Measurements from ENCODE around the gene GRP. TPM values are rescaled to one million over a fixed set of nuclear protein-coding genes. Genes with fewer than 3 reads are reported as not detected.
A peak's percentile ranks its signal among the peaks of the same experiment; 100 is the strongest.

GRP gene
- total RNA-seq, 1 experiment from 2014 or later = not detected

- Mint-ChIP-seq H3K4me1 (peaks cover 21 to 26% of the 10 kb centered on the region in 2 experiments), H3K36me3 (ENCODE audit: insufficient read depth in 1 of 3, low read depth in 3 of 3) (no peaks in the 10 kb centered on the region; a peak in 1 of 7 replicates), H3K4me3 (peak overlapping the region; percentile 30 to 77; a peak in 3 of 5 replicates), H3K27me3 (ENCODE audit: low read depth) (peaks cover 99% of the 10 kb centered on the region), H3K9me3 (peaks cover 0 to 7% of the 10 kb centered on the region in 2 experiments; a peak in 3 of 5 replicates), H3K27ac (no peak overlapping the region)
- H3K9me3 ChIP-seq (ENCODE audit: control insufficient read depth, low read depth, low read length) = no peaks in the 10 kb centered on the region
- H3K79me1 ChIP-seq (ENCODE audit: insufficient read depth, low read depth, low read length, poor library complexity, severe bottlenecking) = no peaks in the 10 kb centered on the region
- H3K9ac ChIP-seq (ENCODE audit: extremely low read depth, insufficient read length, low read length) = no peak overlapping the region
- no peak for TF ChIP-seq CTCF (conservative IDR thresholded peaks at IDR 0.05)
- H4K5ac ChIP-seq (ENCODE audit: insufficient read length, low read depth, low read length) = no peak overlapping the region
- no peak overlapping the region for H2AFZ ChIP-seq (ENCODE audit: low read length)
- no peak overlapping the region for H4K91ac ChIP-seq (ENCODE audit: insufficient read length, low read depth, low read length)
- no peak overlapping the region for H3K56ac ChIP-seq (ENCODE audit: insufficient read length, low read depth, low read length)
- H3K4me2 ChIP-seq (ENCODE audit: insufficient read depth, insufficient read length, low read length) = peak overlapping the region; percentile 66
- H2BK120ac ChIP-seq (ENCODE audit: low read depth, low read length, poor library complexity, severe bottlenecking) = no peak overlapping the region
- peaks cover 4% of the 10 kb centered on the region; the same call in 1 of the 2 replicates for H3K4me1 ChIP-seq (ENCODE audit: insufficient read depth, low read length)
- H3K79me2 ChIP-seq (ENCODE audit: insufficient read depth, low read length) = no peaks in the 10 kb centered on the region
- peak; percentile 59 for DNase-seq
- no peak overlapping the region for H3K4ac ChIP-seq (ENCODE audit: low read depth, low read length)
- no peak overlapping the region for H2BK20ac ChIP-seq (ENCODE audit: low read depth, low read length, poor library complexity, severe bottlenecking)
- WGBS (ENCODE audit: extremely low coverage, insufficient read length, low lambda C conversion rate) = no CpG with 5 or more reads among the region's 17 CpGs
- no peak overlapping the region for H2BK12ac ChIP-seq (ENCODE audit: insufficient read length, low read depth, low read length)
- H2AK5ac ChIP-seq (ENCODE audit: insufficient read length, low read length) = no peak overlapping the region
- H4K8ac ChIP-seq (replicated peaks; ENCODE audit: insufficient read length, low read depth, low read length) = no peak overlapping the region
- H4K20me1 ChIP-seq (ENCODE audit: control insufficient read depth, insufficient read depth, insufficient read length) = no peaks in the 10 kb centered on the region
- peaks cover 61% of the 10 kb centered on the region for H3K27me3 ChIP-seq (ENCODE audit: insufficient read depth, low read length)
- H3K23ac ChIP-seq (ENCODE audit: insufficient read length, low read depth, low read length) = no peak overlapping the region
- no peak overlapping the region for H3K18ac ChIP-seq (ENCODE audit: insufficient read length, low read depth, low read length)
- H3K14ac ChIP-seq (ENCODE audit: insufficient read depth, low read length) = no peak overlapping the region
- no peak overlapping the region for H2BK15ac ChIP-seq (ENCODE audit: low read depth, low read length)
- H3K27ac ChIP-seq (ENCODE audit: insufficient read length, low read depth, low read length) = no peak overlapping the region
- H3K23me2 ChIP-seq (ENCODE audit: insufficient read length, low read depth, low read length, poor library complexity, severe bottlenecking) = peaks cover 14% of the 10 kb centered on the region
- H3T11ph ChIP-seq (ENCODE audit: low read length) = no peak overlapping the region
- no peak overlapping the region for H2BK5ac ChIP-seq (ENCODE audit: insufficient read length, low read length)
These were observed 44.2 kb downstream of the GRP start for GRCh38 chr18:59264121-59264571.

Measured in H9 (cell line).